LoVo (cell line): Measurements from ENCODE around the gene SLC24A4.

Experiments
- DNase-seq: peaks from one replicate; pipeline ENCODE4 v3.0.0-alpha.2; 2016; ENCODE audit warnings: low spot score

SLC24A4 gene

DNA sequence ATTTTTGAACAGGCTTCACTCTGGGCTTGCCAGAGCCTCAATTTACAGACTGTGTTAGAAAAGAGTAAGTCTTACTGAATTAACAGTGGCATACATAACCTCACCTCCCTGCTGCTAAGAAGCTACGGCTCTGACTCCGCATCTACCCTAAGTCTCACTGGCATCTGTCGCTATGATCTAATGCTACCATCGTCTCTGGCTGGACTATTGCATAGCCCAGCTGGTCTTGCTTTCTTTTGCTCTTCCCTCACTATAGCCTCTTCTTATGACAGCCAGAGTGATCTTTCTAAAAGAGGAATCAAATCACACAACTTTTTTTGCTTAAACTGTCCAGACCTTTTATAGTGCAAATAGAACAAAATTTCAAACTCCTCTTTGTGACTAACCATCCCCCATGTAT is 81.1 kb downstream of the SLC24A4 start:
- DNase-seq = no peak

DNA sequence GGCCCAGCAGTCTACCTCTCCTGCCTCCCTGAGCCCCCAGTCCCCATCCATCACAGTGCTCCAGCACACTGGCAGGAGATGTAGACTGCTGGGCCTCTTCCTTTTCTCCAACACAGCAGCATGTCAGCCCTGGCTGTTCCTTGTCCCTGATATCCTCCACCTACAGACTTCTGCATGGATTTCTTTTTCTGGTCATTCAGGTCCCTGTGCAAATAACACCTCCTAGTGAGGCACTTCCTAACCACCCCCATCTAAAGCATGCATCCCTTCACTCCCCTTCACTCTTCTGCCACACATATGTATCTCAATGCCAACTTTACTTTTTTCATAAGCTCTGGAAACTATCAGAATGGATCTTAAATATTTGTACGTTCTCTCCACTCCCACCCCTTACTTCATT is 81.5 kb downstream of the SLC24A4 start:
- no peak for DNase-seq

DNA sequence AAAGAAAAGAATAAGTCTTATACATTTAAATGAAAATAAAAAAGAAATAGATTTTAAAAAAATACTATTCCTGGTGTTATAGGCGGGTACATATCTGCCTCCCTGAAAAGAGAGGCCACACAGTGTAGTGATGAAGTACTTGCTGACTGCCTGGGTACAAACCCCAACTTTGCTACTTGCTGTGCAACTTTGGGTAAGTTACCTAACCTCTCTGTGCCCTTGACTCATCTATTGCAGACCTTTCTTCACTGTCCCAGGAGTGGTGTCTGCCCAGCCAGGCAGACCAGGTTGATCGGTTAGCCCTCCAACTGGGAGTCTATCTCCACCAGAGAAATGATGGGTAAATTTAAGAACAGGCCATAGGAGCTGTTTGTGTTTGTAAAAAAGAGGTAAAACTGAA is 82.0 kb downstream of the SLC24A4 start:
- no peak for DNase-seq

DNA sequence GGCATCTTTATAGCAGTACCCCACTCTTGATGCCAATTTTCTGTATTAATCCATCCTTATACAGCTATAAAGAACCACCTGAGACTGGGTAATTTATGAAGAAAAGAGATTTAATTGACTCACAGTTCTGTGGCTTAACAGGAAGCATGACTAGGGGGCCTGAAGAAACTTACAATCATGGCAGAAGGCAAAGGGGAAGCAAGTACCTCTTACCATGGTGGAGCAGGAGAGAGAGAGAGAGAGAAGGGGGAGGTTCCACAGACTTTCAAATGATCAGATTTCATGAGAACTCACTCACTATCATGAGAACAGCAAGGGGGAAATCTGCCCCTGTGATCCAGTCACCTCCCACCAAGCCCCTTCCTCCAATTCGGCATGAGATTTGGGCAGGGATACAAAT is 84.4 kb downstream of the SLC24A4 start:
- DNase-seq = no peak

DNA sequence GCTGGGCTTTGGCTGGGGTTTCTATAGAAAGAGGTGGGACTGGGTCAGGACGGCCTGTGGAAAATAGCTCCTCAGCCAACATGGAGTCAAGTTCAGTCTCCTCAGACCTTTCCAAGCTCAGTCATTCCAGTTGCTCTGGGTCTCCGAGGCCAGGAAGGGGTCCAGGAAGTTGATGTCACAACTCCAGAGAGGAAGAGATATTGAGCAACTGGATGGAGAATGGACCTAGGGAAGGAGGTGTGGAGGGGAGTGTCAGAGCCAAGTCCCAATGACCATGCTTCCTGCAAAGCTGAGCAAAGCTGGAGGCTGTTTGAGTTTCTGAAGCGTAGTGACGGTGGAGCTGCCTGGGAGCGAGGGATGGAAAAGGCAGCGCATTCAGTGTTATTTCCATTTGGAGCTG is 86.1 kb downstream of the SLC24A4 start:
- no peak for DNase-seq

DNA sequence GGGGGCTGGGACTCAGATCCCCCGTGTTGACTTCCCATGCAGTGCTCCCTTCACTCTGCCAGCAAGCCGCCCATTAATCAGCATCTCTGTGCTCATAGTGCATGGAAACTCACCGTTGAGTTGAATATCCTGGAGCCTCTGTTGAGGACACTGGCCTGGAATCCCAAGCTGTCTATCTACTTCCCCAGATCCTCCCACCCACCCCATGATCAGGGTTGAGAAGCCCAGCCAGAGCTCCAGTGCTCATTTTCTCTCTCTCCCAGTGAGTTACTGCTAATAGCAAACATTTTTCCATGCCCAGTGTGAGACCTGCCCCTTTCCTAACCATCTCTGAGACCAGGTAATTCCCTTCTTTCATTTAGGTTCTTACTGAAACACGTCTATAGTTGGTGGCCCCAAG is 88.2 kb downstream of the SLC24A4 start:
- DNase-seq = no peak

DNA sequence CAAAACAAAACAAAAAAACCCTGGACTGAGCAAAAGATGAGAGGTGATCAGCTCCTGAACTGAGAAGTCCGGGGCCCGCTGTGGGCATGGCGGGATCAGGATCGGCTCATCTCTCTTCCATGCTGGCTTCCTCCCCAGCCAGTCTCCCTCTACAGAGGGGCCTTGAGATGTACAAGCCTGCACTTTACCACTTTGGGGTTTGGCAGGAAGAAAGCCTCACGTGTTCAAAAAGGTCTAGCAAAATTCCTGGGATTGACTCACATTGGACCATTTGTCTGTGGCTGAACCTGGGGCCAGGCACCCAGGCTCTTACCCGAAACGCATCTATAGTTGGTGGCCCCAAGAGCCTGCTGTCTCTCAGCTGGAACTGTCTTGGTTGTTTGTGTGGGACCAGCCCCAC is 89.0 kb downstream of the SLC24A4 start:
- DNase-seq = no peak

DNA sequence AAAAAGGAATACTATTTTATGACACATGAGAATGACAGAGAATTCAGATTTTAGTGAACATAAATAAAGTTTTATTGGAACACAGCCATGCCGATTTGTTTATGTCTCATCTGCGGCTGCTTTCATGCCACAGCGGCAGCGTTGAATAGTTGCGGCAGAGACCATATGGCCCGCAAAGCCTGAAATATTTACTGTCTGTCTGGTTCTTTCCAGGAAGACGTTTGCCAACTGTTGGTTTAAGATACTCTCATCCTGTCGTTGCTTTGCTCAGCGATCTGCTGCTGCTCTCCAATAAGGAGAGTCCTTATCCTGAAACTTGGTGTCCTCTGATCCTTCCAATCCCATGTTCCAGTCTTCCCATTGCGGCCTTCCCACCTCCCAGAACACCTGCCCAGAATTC is 89.9 kb downstream of the SLC24A4 start:
- DNase-seq = no peak

DNA sequence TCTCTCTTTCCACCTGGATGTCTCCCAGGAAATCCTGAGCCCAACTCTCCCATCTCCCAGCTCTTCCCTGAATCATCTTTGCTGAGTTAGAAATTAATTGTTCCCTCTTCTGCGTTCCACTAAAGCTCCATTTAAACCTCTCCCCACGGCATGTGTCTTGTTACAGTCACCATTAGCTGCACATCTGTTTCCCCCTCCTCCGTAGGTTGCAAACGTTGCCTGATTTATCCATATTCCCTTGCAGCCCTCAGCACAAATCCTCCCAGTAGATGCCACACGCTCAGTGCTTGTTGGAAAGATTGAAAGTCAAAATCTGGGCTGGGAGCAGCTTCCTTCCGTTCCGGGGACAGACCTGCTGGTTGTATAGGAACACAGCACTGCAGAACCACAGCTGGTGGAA is 90.4 kb downstream of the SLC24A4 start:
- DNase-seq = no peak

DNA sequence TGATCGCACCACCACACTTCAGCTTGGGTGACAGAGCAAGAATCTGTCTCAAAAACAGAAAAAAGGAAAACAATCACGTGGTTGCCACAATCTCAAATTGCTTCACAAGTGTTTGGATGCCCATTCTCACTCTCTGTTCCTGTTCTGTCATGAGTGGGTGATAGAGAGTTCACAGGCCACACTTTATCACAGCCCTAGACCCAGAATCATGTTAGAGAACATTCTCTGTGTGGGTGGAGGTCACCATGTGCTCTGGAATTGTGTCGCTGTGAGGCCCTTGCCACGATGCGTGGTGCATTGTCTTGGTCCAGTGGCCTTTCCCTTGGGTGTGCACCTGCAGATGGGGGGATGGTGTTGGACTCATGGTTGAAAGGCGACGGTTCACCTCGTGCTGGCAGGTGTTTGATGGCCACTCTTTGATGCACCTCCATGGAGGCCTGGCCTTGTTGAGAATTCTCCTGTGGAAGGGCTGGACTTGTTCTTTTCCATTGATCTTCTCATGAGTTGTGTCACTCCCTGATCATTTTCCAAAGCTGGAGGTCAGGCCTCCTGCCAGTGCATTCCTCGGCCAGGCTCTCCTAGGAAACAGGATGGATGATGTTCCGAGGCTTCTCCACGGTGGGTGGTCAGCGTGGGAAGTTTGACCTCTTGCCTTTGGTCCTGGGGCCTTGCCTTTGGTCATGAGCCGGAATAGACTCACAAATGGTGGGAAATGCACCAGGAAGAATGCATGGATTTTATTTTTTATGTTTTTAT is 91.9 kb downstream of the SLC24A4 start:
- no peak for DNase-seq

DNA sequence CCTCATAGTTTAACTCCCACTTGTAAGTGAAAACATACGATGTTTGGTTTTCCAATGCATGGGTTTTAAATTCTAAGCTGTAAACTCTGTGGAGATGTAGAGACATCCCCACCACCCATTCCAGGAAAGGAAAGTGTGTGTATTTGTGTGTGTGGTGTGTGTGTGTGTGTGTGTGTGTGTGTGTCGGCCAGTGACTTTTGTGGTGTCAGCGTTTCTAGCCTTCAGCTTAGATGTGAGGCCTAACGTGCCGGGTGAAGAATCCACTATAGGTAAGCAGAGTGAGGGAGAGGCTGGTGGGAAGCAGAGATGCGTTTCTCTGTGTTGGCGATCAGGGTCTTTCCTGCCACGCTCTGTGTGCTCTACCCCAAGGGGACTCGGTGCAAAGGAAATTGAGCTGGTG is 93.0 kb downstream of the SLC24A4 start:
- no peak for DNase-seq

DNA sequence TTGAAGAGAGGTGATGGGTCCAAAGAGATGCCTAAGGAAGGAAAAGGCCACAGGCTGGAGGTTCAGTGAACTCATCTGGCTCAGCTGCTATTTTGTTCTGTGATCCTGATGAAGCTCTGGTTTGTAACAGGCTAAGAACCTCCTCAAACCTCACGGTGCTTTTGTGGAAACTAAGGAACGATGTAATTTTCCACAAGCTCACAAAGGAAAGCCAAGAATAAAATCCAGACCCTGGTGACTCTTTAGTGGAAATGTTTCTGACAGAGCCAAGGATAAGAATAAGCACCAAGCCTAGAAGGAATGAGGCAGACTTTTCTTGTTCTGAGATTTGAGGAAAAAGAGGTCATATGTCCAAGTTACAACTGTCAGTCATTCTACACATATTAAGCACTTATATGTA is 93.6 kb downstream of the SLC24A4 start:
- DNase-seq = no peak

DNA sequence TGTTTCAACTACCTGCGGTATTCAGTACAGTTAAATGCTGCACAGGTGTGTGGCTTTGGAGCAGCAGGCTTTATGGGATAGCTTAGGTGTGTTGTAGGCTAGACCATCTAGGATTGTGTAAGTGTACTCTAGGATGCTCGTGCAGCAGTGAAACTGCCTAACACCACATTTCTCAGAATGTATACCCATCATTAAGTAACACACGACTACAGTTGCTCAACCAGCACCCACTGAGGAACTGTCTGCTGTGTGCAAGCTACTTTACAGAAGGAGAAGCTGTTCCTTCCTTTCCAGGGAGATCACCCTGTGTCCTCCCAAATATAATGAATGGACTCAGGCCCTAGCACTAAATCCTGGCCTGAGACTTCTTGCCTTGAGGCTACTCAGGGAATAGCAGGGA is 94.8 kb downstream of the SLC24A4 start:
- no peak for DNase-seq

DNA sequence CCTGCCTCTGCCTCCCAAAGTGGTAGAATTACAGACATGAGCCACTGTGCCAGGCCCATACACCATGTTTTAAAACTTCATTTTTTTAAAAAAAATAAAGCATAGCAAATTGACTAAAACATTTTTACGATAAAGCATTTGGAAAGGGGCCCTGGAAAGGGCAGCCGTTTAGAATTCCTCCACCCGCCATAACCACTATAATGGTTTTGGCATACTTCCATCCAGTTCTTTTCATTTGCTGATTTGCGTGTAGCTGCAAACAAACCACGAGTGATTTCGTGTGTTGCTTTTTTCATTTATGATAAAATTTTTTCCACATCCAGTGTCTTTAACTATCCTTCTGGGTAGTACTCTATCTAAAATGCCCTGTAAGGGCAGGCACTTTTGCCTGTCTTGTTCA is 98.8 kb downstream of the SLC24A4 start:
- no peak for DNase-seq

DNA sequence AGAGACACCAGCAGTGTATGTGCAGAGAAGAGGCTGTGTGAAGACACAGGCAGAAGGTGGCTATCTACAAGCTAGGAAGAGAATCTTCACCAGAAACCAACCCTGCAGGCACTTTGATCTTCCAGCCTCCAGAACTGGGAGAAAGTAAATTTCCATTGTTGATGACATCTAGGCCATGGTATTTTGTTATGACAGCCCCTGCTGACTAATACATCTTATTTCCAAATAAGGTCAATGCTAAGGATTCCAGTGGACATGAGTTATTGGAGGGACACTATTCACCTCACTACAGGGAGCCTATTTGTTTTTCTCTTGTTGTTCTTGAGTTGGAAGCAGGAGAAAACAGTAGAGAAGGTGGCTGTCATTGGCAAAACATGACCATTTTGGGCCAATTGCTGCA is 102.1 kb downstream of the SLC24A4 start:
- peak; percentile 46 for DNase-seq

DNA sequence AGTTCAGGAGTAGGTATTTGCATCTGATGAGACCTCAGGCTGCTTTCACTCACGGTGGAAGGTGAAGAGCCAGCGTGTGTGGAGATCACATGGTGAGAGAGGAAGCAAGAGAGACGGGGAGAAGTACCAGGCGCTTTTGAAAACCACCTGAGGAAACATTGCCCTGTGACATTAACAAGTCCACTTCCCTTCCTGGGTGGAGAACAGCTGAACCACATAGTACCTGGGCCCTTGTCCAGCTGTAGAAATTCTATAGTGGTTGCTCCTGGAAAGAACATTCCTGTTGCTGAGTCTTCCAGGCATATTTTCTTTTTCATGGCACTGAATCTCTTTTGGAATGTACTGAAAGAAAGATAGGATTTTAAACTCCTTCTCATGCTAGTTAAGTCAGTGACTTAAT is 103.3 kb downstream of the SLC24A4 start:
- no peak for DNase-seq

DNA sequence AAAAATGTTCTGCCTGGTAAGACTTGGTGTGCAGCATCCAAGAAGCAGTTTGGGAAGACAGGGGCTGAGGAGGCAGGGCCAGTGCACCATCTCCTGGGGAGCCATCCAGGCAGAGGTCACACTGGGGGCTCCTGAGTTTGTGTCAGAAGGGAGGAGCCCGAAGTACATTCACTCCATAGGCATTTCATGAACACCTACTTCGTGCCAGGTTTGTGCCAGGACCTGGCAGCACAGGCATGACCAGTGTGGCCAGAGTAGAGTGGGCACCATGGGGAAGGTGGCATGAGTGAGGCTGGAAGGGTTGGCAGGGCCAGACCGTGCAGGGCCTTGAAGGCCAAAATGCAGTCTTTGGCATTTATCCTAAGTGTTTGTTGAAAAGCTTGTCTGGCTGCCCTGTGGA is 104.1 kb downstream of the SLC24A4 start:
- no peak for DNase-seq

DNA sequence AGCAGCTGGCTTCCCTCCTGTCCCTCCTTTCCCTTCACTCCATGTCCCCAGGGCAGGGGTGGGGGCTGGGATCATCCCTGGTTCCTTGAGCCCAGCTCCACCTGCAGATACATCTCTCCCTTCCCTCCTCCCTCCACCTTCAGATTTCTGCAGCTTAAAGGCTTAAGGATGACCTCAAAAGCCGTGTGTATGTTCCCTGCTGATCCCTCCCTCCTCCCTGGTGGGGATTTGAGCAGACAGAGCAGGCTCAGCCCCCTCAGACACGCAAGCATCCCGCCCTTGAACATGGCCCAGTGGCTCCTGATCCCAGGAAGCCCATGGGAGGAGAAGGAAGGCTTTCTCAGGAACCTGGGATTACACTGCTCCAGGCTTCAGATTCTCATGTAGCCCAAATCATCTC is 107.7 kb downstream of the SLC24A4 start:
- DNase-seq = no peak

DNA sequence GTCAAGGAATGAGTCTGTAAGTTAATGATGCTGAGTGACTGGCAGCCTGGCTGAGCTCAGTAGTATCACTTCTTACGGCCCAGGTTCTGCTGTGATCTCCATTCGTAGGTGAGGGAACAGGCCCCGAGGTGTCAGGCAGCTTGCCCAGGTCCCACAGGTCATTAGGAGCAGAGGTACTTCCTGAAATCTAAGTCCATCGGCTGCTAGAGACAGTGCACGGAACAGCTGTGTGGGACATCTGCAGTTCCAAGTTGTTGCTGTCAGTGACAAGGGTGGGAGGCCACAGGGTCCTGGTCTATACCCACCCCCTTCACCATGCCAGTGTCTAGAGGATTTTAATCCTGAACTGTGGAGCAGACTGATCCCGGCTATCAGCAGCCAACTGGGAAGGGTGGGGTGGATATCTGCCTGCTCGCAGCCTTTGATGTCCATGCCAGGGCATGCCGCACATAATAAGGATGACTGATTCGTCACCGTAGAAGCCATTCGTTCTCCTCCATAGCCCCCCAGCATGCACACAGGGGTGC is 108.3 kb downstream of the SLC24A4 start:
- peak; percentile 33 for DNase-seq

DNA sequence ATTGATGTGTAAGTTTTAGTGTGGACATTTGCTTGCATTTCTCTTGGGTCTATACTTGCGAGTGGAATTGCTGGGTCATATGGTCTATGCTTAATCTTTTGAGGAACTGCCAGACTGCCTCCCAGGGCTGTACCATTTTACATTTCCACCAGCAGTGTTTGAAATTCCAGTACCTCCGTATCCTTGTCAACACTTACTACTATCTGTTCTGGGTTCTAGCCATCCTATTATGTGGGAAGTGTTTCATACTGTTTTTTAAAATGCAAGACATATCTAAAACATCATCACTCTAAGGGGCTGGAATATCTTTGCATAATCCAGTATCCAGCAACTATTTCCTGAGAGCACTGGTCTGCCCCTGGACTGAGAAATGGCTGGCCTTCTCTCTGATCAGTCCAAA is 110.4 kb downstream of the SLC24A4 start:
- DNase-seq = no peak

DNA sequence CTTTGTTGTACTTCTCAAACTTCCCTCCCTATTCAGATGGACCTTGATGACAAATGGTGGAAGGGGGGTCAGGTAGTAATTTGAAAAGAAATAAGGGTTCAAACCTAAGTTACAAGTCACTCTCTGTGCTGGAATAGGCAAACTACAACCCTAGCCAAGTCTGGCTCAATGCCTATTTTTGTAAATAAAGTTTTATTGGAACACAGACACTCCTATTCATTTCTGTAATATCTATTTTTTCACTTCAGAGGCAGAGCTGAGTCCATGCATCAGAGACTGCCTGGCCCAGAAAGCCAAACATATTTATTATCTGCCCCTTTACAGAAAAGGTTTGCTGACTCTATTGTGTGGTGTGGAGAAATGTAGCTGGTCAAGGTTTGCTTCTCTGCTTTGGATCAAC is 112.2 kb downstream of the SLC24A4 start:
- no peak for DNase-seq

DNA sequence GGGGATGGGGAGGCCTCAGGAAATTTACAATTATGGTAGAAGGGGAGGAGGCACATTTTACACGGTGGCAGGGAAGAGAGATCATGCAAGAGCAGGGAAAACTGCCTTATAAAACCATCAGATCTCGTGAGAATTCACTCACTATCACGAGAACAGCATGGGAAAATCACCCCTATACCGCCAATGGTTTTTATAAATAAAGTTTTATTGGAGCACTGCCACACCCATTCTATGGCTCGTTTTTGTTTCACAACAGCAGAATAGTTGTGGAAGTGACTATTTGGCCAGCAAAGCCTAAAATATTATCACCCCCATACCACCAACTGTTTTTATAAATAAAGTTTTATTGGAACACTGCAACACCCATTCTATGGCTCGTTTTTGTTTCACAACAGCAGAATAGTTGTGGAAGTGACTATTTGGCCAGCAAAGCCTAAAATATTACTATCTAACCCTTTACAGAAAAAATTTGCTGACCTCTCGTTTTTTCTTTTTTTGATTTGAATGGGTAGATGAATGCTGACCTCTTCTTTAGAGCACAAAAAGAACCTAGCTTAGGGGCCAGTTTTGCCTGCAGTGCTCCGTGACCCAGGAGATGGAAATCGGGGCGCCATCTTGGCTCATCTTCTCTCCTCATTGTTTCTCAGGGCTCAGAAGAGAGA is 113.3 kb downstream of the SLC24A4 start:
- no peak for DNase-seq

DNA sequence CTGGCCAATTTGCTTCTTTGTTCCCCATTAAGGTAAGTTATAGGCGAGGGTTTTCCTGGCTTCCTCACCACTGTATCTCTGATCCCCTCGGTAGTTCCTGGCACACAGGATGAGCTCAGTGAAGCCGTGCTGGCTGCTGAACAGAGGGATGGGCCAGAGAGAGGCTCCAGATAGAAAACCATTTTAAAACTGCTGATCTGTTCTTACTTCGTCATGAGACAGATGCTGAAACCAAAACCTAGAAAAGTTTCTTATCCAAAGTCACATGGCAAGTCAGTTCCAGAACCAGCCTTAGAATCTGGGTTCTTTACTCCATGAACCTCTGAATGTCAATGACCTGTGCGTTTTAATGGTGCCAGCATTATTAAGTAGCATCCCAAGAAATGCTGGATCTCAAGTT is 114.3 kb downstream of the SLC24A4 start:
- DNase-seq = no peak

DNA sequence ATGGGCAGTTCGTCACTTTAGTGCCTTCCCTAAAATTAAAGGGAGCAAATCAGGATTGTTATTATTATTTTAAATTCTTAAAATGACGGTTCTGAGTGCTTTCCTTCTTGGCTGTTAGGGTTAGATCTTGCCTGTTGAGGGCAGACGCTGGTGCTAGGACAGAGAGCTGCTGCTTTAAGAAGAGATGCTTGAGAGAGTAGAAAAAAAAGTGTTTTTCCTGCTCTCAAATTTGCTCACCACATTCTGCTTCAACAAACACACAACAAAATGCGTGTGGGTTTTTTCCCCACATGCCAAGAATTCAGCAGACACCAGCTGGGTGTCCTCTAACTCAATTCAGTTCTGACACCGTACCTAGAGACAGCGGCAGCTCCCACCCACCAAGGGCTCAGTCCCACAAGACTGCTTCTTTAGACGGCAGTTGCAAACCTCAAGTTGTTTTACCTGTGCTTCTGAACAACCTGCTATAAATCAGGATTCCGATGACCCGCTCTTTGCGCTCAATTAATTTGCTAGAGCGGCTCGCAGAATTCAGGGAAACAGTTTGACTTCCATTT is 114.8 kb downstream of the SLC24A4 start:
- no peak for DNase-seq
